ENCODE results near the gene ENPP3.
"Not testable (repeated sequence)": the region's sequence is repeated elsewhere in the genome, so short reads cannot be mapped to it uniquely, and the experiment has no call there.

ENPP3 gene

DNA sequence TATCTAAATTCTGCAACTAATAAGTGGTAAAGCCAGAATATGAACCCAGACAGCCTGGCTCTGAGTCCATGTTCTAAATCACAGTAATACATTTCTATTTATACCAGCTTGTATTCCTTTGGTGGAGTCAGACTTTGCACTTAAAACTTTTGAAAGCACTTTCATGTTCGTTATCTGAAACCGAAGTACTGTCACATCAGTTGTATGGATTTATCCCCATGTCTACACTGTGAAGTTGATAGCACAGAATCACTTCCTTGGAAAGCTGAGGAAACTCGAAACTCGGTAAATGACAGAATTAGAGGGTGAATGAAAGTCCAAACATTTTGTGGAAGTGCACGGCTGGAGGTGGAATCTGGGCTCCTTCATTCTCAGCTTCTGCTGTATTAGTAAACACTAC lies 102.0 kb downstream of the ENPP3 start:
- no peak for FAIRE-seq

DNA sequence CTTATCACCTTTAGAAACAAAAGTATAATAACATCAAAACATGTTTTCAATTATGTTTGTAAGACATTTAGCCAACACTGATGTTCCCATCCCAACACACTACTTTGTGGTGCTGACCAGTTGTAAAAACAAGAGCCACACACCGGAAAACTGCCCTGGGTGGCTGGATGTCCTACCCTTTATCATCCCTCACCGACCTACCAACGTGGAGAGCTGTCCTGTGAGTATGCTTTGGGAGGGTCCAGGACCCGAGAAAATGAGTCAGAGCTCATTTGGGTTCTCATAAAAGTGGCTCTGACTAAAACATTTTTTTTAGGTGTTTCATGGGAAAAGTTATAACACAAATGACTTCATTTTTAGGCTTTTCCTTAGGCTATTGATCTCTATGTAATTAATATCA lies 103.1 kb downstream of the ENPP3 start:
- FAIRE-seq = no peak

DNA sequence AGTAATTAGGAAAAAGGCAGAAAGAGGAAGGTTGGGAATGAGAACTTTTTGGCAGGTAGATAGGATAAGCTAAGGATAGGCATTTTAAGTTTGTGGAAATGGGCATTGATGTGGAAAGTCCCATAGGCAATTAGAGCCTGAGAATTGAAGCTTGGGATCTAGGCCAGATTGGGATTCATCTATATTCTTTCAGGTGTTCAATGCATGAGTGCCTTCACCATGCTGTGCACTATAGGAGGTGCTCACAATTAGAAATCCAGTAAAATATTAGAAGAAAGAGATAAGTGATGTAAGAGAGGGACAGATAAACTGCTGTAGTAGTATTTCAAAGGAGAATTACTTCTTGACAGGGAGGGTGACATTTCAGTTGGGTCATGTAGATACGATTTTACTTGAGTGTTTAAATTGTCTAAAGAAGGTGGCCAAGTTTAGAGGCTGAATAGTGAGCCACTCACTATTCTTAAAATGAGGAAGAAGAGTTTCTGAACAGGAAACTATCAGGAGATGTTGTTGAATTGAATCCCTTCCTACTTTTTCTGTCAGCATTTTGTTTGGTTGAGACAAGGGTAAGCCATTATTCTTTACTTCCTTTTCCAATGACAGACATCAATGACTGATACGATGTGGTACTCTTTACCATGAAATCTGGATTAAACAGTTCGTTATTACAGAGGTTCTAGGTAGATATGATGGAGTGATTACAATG lies 104.7 kb downstream of the ENPP3 start:
- no peak for FAIRE-seq

- no peak for FAIRE-seq
Observed at GRCh38 chr6:131744432-131745287, 107.6 kb downstream of the ENPP3 start.

GRCh38 chr6:131745476-131745875 lies 108.4 kb downstream of the ENPP3 start:
- no peak for FAIRE-seq

- FAIRE-seq = no peak
Observed at GRCh38 chr6:131747821-131748353, 110.8 kb downstream of the ENPP3 start.

DNA sequence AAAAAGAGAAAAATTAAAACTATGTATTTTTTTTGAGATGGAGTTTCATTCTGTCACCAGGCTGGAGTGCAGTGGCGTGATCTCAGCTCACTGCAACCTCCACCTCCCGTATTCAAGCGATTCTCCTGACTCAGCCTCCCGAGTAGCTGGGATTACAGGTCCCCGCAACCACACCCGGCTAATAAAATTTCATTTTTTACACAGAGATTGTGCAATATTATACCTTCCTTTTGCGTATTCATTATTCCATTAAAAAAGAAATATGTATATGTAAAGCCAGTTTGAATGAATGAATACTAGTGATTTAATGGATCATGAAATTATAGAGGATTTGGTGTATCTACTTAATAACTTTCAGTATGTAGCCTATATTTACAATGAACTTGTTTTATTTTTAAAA lies 111.9 kb downstream of the ENPP3 start:
- no peak for FAIRE-seq

GRCh38 chr6:131751012-131751715 lies 114.1 kb downstream of the ENPP3 start:
- not testable (repeated sequence) for FAIRE-seq

DNA sequence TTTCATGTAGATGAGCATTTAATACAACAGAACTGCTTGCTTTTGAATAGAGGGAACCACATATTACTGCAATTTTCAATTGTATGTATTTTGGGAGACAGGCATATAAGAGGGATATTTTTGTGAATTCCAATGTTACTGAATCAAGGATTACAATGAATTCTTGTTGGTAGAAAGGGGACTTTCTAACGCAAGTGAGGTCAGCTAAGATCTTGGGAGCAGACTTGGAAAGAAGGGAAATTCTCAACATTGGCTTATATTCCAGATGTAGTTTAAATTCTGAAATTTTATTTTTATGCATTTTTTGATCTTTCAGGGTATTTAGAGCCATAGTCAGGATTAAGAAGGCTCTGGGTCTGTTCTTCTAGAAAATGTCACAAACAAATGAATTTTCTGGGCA lies 117.0 kb downstream of the ENPP3 start:
- no peak for FAIRE-seq

DNA sequence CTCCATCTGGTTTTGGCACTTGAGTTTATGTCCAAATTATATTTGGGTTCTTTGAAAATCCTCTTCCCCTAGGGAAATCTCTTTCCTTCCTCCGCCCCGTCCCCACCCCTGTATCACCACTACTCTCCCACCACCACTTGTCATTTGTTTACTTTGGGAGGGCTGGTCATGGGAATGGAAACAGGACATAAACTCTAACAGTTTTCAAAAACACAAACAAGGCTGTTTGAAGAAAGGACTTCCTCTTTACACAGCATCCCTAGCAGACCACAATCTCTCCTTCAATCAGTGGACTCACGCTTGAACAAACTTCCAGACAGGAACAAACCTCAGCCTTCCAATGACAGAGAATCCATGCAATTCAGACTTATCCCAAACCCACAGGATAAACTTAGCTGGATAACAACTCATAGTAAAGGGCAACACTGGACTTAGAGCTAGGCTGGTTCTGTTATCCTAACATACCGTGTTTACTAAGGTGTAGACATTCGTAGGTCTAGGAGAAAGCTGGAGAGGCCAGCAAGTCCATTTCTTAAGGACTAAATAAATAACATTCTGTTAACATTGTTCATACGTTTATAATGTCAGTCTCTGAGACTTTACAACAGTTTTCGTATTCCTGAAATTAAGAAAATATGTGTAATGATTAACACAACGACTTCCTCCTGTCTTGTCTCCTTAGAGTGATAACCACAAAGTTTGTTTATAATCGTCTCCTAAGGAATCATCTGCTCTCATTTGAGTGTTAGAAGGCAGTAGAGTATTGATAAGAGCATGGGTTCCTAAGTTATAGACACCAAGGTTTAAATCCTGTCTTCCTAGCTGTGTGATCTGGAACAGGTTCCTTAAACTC lies 117.8 kb downstream of the ENPP3 start:
- FAIRE-seq = peak; percentile 96

GRCh38 chr6:131755597-131755996 lies 118.5 kb downstream of the ENPP3 start:
- no peak for FAIRE-seq

DNA sequence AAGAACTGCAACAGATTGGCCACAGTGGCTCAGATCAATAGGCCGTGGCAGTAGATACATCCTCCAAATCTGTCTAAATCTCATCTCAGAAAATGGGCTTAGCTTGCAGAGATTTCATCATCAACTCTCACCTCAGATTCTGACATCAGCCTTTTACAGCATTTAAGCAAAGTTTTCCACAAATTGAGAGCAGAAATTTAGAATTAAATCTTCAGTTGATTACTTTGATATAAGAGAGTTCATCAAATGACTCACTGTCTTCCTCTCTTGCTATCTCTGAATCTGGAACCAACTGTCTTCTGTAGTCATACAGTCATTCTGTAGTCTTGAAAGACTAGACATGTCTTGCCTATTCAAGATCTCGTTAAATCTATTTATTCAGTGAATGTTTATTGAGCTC lies 118.9 kb downstream of the ENPP3 start:
- no peak for FAIRE-seq

DNA sequence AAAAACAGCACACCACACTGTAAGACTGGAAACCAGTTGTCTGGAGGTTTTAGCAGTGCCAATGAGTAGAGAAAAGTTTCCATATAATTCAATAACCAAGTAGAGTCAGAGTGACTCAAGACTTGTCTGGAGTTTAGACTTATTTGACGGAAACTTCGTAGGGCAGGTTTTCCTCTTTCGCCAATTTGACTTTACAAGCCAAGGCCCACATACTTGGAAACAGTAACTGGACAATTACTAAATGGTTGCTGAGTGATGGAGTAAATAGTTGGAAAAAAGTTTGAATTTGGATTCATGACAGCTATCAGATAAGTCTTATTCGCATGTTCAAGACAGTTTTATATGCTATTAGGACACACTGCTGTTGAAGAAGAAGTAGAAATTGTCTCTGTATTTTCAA lies 121.8 kb downstream of the ENPP3 start:
- FAIRE-seq = no peak

DNA sequence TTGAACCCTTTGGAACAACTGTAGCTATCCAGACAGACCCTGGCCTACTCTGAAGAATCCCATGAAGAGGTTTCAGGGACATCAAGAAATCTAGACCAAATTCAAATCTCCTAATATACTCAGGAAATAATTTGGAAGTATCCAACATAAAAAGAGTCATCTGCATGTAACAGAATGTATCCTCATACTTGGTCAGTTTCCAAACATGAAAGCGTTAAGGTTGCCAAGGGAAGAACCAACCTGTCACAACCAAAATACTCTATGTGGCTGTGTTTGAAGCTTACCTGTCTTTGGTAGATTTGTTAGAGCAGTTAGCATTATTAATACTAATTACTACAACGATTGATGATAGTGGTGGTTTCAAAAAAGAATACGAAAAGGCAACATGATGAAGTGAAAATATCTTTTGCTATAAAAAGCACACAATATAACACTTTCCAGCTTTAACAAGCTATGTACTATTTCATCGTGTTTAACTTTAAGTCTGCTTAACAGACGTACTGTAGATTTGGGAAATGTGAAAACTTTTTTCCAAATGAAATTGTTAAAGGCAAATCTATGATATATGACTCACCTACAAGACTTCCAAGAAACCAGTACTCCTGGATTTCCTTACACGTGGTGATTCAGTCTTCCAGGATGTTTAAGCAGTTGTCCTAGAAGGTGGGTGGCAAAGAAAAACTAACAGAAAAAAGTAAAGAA lies 124.1 kb downstream of the ENPP3 start:
- no peak for FAIRE-seq

DNA sequence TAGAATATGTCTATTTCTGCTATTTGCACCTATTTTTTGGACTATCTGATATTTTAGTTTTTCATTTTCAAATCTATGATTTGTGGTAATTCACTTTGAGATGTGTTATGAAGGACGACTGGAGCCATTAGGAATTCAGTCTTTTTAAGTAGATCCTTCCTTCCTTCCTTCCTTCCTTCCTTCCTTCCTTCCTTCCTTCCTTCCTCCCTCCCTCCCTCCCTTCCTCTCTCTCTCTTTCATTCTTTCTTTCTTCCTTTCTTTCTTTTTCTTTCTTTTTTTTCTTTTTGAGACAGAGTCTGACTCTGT lies 124.6 kb downstream of the ENPP3 start:
- FAIRE-seq = no peak

GRCh38 chr6:131762984-131763383 lies 125.9 kb downstream of the ENPP3 start:
- no peak for FAIRE-seq

DNA sequence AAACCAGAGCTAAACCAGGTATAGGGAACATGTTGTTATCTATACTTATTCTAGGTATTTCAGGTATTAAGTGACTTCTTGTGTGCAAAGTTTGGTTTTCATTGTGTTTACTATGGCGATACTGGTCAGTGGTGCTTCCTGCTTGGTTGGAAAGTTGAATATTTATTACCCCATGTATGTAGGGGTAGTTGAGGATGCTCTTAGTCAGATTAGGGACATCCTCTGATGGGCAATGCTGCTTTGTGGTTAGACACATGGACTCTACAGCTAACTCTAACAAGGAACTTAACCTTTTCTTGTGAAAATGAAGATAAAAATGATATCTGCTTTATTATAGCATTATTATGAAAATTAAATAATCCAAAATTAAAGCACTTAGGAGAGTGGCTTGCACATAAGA lies 126.6 kb downstream of the ENPP3 start:
- FAIRE-seq = no peak

DNA sequence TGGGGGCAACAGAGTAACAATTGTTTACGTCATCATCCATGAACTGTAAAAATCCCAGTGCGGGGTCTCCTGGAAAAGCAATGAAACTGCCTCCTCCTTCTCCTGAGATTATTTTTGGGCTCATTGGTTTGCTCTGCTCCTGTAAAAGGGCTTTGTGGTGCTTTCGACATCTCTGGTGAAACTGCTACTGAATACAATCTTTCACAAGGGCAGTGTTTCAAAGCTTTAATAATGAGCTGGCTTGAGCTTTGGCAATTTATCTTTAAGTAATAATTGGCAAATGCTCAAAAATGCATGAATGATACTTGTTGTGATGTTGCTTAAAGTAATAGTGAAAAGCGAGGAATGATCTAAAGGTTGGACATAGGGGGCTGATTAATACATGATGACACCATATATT lies 127.2 kb downstream of the ENPP3 start:
- no peak for FAIRE-seq

GRCh38 chr6:131765081-131765803 lies 128.1 kb downstream of the ENPP3 start:
- FAIRE-seq = no peak

GRCh38 chr6:131765804-131766135 lies 128.7 kb downstream of the ENPP3 start:
- no peak for FAIRE-seq

GRCh38 chr6:131766631-131767030 lies 129.5 kb downstream of the ENPP3 start:
- FAIRE-seq = no peak

Measured in endometrium (tissue), 2 donors.